SU-DHL-6 (cell line): ENCODE results near the gene FOXK1.
"Not testable (repeated sequence)": the region's sequence is repeated elsewhere in the genome, so short reads cannot be mapped to it uniquely, and the experiment has no call there.

Experiments used
- H2AFZ ChIP-seq: fragments of 200-600 bp; sonication (generic); 2 replicates; pipeline ENCODE4 v1.6.1; 2014; ENCODE audit warnings: low read depth, mild to moderate bottlenecking, moderate library complexity, mixed read lengths, antibody characterized with exemption, low read length; ENCODE audit not compliant: severe bottlenecking
- H3F3A ChIP-seq: fragments of 200-600 bp; shearing (Covaris generic); 2 replicates; pipeline ENCODE4 v1.6.0; 2016; ENCODE audit warnings: antibody characterized with exemption, mild to moderate bottlenecking; ENCODE audit not compliant: insufficient read depth
- H3K27ac ChIP-seq: fragments of 200-600 bp; sonication (generic); 2 replicates; pipeline ENCODE4 v1.5.1; 2016; ENCODE audit warnings: low read depth, mild to moderate bottlenecking, low read length, moderate library complexity, mixed read lengths
- H3K27me3 ChIP-seq: fragments of 200-600 bp; sonication (generic), shearing (Covaris generic); 2 replicates; pipeline ENCODE4 v1.6.0; 2014; ENCODE audit warnings: mild to moderate bottlenecking, low read length
- H3K36me3 ChIP-seq: fragments of 200-600 bp; sonication (generic); 2 replicates; pipeline ENCODE4 v1.6.1; 2014; ENCODE audit warnings: mild to moderate bottlenecking, low read length, mixed read lengths
- H3K4me2 ChIP-seq: fragments of 300-600, 200-600 bp; shearing (Covaris generic), sonication (generic); 2 replicates; pipeline ENCODE4 v1.6.0; 2014; ENCODE audit warnings: low read length, low read depth, mild to moderate bottlenecking; ENCODE audit not compliant: poor library complexity, severe bottlenecking
- H3K4me3 ChIP-seq: fragments of 200-600 bp; sonication (generic); 2 replicates; pipeline ENCODE4 v1.5.1; 2014; ENCODE audit warnings: antibody characterized with exemption, low read length, mild to moderate bottlenecking, mixed read lengths; ENCODE audit not compliant: insufficient read depth, poor library complexity, severe bottlenecking
- H3K79me2 ChIP-seq: fragments of 200-600 bp; sonication (generic); 2 replicates; pipeline ENCODE4 v1.6.1; 2014; ENCODE audit warnings: mild to moderate bottlenecking, low read length, moderate library complexity; ENCODE audit not compliant: insufficient read depth
- H3K9ac ChIP-seq: fragments of 200-600 bp; sonication (generic); 2 replicates; pipeline ENCODE4 v1.7.0; 2014; ENCODE audit warnings: mild to moderate bottlenecking, low read length
- H3K9me2 ChIP-seq: fragments of 200-600 bp; sonication (generic); replicated peaks from 2 replicates; pipeline ENCODE4 v1.6.1; 2014; ENCODE audit warnings: low read length; ENCODE audit not compliant: insufficient read depth
- H3K9me3 ChIP-seq: fragments of 200-600 bp; sonication (generic); 2 replicates; pipeline ENCODE4 v1.6.1; 2014; ENCODE audit warnings: low read length, mixed read lengths; ENCODE audit not compliant: insufficient read depth
- H4K20me1 ChIP-seq: fragments of 200-600 bp; sonication (generic); 2 replicates; pipeline ENCODE4 v1.6.1; 2014; ENCODE audit warnings: low read depth, mild to moderate bottlenecking, antibody characterized with exemption, low read length, moderate library complexity, mixed read lengths
- EZH2phosphoT487 ChIP-seq: fragments of 200-600 bp; sonication (generic), shearing (Covaris generic); conservative IDR thresholded peaks from 2 replicates; pipeline ENCODE4 v1.6.1; 2018; ENCODE audit warnings: mild to moderate bottlenecking, antibody characterized with exemption, low read length, moderate library complexity, mixed read lengths
- TF ChIP-seq, protein P1 (sequence below): fragments of 200-600 bp; sonication (generic); IDR thresholded peaks from one replicate; pipeline ENCODE4 v1.5.1; 2017; ENCODE audit warnings: antibody characterized with exemption, mild to moderate bottlenecking, low read length, moderate library complexity; ENCODE audit not compliant: insufficient read depth, poor library complexity, severe bottlenecking

The FOXK1 gene

DNA sequence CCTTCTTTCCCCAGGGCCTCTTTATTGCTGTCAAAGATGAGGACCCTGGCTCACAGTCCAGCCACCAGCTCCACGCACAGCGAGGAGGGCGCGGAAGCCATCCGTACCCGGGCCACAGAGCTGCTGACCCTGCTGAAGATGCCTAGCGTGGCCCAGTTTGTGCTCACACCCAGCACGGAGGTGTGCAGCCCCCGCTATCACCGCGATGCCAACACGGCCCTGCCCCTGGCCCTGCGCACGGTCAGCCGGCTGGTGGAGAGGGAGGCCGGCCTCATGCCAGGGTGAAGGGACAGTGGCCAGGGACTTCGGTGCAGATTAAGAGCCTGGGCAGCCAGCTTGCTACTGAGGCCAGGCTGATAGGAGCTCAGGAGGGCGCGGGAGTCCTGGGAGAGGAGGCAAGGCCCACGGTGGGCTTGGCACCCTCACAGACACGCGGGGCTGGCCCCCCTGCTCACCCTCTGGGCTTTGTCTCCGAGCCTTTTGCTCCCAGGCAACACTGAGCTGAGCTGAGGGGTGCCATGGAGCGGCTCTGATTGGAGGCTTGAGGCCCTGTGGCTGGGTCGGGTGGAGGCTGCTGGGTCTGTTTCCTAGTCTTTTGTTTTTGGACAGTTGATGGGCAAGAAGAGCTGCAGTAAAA is 109.1 kb downstream of the FOXK1 start:
- no peak overlapping the region for H3K4me3 ChIP-seq
- no peaks in the 10 kb centered on the region for H3K9me2 ChIP-seq
- no peaks in the 10 kb centered on the region for H3K9me3 ChIP-seq
- H3K36me3 ChIP-seq, result no peaks in the 10 kb centered on the region
- TF ChIP-seq, protein P1, sequence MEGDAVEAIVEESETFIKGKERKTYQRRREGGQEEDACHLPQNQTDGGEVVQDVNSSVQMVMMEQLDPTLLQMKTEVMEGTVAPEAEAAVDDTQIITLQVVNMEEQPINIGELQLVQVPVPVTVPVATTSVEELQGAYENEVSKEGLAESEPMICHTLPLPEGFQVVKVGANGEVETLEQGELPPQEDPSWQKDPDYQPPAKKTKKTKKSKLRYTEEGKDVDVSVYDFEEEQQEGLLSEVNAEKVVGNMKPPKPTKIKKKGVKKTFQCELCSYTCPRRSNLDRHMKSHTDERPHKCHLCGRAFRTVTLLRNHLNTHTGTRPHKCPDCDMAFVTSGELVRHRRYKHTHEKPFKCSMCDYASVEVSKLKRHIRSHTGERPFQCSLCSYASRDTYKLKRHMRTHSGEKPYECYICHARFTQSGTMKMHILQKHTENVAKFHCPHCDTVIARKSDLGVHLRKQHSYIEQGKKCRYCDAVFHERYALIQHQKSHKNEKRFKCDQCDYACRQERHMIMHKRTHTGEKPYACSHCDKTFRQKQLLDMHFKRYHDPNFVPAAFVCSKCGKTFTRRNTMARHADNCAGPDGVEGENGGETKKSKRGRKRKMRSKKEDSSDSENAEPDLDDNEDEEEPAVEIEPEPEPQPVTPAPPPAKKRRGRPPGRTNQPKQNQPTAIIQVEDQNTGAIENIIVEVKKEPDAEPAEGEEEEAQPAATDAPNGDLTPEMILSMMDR, result no peak
- TF ChIP-seq EZH2phosphoT487, result no peak
- H3K9ac ChIP-seq, result no peak overlapping the region
- H3K79me2 ChIP-seq, result no peaks in the 10 kb centered on the region
- H3K27me3 ChIP-seq, result no peaks in the 10 kb centered on the region
- no peaks in the 10 kb centered on the region for H4K20me1 ChIP-seq
- H2AFZ ChIP-seq, result no peak overlapping the region
- no peak overlapping the region for H3K4me2 ChIP-seq
- no peak overlapping the region for H3K27ac ChIP-seq
- H3F3A ChIP-seq, result no peaks in the 10 kb centered on the region

DNA sequence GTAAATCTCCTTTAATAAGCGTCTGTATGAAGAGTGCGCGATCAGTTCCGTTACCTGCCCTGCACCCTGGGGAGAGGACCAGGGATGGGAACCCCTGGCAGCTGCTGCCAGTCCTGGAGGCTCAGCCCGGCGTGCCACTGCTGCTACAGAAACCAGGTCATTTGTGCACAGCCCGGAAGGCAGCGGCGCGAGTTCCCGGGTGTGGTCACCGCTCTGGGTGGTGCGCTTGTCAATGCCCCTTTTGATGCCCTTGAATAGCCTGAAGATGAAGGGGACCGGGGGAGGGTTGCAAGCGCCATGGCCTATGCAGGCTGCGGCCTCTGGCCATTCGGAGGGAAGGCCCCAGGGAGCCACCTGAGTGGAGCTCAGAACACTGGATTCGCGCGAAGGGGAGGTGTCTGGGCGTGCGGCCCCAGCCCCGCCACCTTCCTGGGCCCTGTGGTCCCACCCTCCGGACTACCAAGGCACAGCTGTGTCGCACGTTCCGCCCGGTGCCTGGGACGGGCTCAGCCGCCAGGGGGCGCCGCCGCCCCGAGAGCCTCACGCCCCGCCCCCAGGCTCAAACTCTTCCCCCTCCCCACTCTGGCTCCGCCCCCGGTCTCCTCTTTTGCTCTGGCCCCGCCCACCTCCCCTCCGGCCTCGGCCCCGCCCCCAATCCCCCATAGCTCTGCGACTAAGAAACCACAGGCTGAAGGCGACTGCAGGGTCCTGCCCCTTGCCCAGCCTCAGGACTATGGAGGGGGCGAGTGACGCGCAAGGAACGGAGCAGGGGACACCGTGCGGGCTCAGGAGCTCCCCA is 109.8 kb downstream of the FOXK1 start:
- no peak overlapping the region for H3K27ac ChIP-seq
- TF ChIP-seq, protein P1, result no peak
- no peak for TF ChIP-seq EZH2phosphoT487
- no peaks in the 10 kb centered on the region for H3K36me3 ChIP-seq

DNA sequence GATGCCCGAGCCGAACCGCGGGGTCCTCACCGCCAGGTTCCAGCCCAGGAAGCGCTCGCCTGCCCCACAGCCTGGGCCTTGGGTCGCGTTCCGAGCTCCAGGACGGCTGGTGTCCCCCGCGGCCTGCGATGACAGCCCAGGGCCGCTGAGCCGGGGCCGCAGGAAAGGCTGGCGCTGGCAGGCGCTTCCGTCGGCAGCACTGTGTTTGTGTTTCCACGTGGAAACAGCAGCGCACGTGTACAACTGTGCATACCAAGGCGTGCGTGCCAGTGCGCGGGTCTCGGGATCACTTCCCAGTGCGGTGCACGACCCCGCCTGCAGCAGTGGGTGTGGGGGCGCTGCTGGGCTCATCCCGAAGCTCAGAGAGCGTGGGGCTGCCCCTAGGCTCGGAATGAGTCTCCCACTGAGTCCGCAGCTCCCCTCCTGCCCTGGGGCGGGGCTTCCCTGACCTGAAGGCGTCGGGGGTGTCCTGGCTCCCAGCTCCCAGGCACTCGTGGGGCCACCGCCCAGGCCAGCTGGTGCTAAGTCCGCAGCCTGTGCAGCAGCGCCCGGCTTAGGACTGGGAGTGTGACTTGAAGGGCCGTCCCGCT is 110.5 kb downstream of the FOXK1 start:
- Histone ChIP-seq H3K27ac (no peak overlapping the region), H3K9me2 (no peaks in the 10 kb centered on the region), H3K36me3 (no peaks in the 10 kb centered on the region), H3K79me2 (no peaks in the 10 kb centered on the region), H3K9me3 (no peaks in the 10 kb centered on the region), H3K27me3 (no peaks in the 10 kb centered on the region), H3K9ac (no peak overlapping the region), H3K4me2 (no peak overlapping the region), H2AFZ (no peak overlapping the region), H3F3A (no peaks in the 10 kb centered on the region), H4K20me1 (no peaks in the 10 kb centered on the region), H3K4me3 (no peak overlapping the region)
- TF ChIP-seq EZH2phosphoT487, result no peak
- TF ChIP-seq, protein P1, result no peak

More for the DNA sequence above, 109.8 kb downstream of the FOXK1 start:
- Histone ChIP-seq H2AFZ (no peak overlapping the region), H3K4me2 (no peak overlapping the region), H3K9ac (no peak overlapping the region), H3F3A (no peaks in the 10 kb centered on the region), H3K27me3 (no peaks in the 10 kb centered on the region), H3K9me3 (no peaks in the 10 kb centered on the region), H4K20me1 (no peaks in the 10 kb centered on the region), H3K9me2 (no peaks in the 10 kb centered on the region), H3K4me3 (no peak overlapping the region), H3K79me2 (no peaks in the 10 kb centered on the region)

GRCh38 chr7:4793385-4793993 is 111.4 kb downstream of the FOXK1 start:
- not testable (repeated sequence) for H4K20me1 ChIP-seq, H3K79me2 ChIP-seq, H3F3A ChIP-seq, H3K9me3 ChIP-seq, H2AFZ ChIP-seq, H3K9ac ChIP-seq, H3K27ac ChIP-seq, H3K9me2 ChIP-seq, H3K27me3 ChIP-seq, H3K4me3 ChIP-seq, H3K4me2 ChIP-seq, H3K36me3 ChIP-seq

GRCh38 chr7:4794171-4794570 is 112.1 kb downstream of the FOXK1 start:
- H3K36me3 ChIP-seq, H3F3A ChIP-seq, H4K20me1 ChIP-seq, H3K4me3 ChIP-seq, H2AFZ ChIP-seq, H3K27ac ChIP-seq, H3K9ac ChIP-seq, H3K27me3 ChIP-seq, H3K79me2 ChIP-seq, H3K9me3 ChIP-seq, H3K4me2 ChIP-seq, H3K9me2 ChIP-seq: not testable (repeated sequence)
